CD4-positive, alpha-beta T cell treated with Interferon gamma for 1 hour (primary cell): Measurements from ENCODE around the gene OBP2A.

Source experiments
- DNase-seq: peaks from one replicate; pipeline ENCODE4 v3.0.0-alpha.2; 2020

Gene OBP2A

GRCh38 chr9:135581636-135582426 lies 35.9 kb downstream of the OBP2A start:
- DNase-seq: no peak

DNA sequence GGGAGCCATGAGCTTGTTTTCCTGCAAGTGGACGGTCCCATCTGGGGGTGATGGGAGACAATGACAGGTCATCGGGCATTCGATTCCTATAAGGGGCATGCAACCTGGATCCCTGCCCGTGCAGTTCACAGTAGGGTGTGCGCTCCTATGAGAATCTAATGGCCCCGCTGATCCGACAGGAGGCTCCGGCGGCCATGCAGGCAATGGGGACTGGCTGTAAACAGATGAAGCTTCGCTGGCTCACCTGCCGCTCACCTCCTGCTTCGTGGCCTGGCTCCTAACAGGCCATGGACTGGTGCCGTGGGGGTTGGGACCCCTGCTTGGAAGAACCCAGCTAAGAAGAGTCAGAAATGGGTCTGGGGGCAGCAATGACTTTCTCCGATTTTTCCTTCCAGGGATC lies 36.6 kb downstream of the OBP2A start:
- no peak for DNase-seq

GRCh38 chr9:135582966-135583687 lies 37.2 kb downstream of the OBP2A start:
- DNase-seq: no peak

DNA sequence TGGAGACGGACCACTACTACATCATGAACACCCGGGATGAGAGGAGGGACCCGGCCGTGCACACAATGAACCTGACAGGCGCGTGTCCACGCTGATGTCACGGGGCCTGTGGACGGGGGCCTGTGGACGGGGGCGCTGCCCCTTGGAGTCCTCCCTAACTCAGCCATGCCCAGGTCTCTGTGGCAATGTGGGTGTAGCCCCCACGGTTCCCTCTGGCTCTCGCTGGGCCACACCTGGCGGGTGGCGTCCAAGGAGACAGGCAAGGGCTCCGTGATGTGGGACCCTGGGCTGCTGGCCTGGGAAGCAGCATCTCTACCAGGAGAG lies 37.7 kb downstream of the OBP2A start:
- no peak for DNase-seq

GRCh38 chr9:135584371-135584770 lies 38.4 kb downstream of the OBP2A start:
- DNase-seq: no peak

- no peak for DNase-seq
Measured at GRCh38 chr9:135584934-135585333, 39.0 kb downstream of the OBP2A start.

GRCh38 chr9:135586601-135587109 lies 40.7 kb downstream of the OBP2A start:
- no peak for DNase-seq

GRCh38 chr9:135587658-135588057 lies 41.7 kb downstream of the OBP2A start:
- no peak for DNase-seq

GRCh38 chr9:135588371-135588770 lies 42.4 kb downstream of the OBP2A start:
- DNase-seq: no peak

- no peak for DNase-seq
Measured at GRCh38 chr9:135588886-135589595, 43.1 kb downstream of the OBP2A start.

DNA sequence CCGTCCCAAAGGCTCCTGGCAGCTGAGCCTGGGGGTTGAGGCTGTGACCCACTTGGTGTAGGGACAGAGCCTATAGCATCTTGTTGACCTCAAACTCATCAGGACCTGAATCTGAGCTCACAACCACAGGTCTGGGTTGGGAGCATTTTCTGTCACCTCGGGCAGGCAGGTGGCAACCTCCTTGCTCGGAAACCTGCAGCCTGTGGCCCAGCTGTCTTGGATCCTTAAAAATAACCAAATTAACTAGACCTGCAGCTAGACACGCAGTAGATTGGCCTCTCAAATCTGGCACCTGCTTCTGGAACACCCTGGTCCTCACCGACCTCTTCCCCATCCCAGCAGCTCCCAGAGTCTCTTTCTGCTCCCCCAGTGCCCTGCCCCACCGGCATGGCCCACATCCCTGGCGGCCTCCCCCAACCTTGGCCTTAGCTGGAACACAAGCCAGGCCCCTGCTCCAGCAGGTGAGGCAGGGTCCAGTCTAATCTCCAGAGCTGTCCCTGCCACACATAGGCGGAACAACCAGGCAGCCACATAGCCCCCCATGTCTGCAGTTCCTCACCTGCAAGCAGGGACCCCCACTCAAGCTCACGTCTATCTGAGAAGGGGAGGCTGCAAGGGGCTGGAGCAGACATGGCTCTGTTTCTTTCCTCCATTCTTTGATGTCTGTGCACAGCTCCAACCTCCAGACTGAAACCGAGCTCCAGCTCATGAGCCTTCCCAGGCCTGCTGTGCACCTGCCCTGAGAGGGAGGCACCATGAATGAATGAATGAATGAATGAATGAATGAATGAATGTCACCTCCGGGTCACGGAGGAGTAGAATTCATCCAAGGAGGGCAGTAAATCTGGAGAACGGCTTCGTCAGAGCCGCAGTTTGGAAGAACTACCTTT lies 43.9 kb downstream of the OBP2A start:
- no peak for DNase-seq

- DNase-seq: no peak
Measured at GRCh38 chr9:135590486-135591079, 44.7 kb downstream of the OBP2A start.

- DNase-seq: no peak
Measured at GRCh38 chr9:135591506-135592330, 45.8 kb downstream of the OBP2A start.

DNA sequence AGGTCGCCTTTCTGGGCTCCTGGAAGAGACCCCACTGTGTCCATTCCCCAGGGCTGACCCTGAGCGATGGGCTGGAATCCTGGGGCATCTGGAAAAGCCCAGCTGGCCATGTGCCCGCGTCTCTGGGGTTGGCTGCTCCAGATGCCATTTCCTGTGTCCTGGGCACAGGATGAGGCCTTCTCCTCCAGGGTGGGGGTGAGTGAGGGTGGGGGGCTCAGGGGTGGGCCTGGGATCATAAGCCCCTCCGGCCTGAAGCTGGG lies 46.3 kb downstream of the OBP2A start:
- DNase-seq: no peak

DNA sequence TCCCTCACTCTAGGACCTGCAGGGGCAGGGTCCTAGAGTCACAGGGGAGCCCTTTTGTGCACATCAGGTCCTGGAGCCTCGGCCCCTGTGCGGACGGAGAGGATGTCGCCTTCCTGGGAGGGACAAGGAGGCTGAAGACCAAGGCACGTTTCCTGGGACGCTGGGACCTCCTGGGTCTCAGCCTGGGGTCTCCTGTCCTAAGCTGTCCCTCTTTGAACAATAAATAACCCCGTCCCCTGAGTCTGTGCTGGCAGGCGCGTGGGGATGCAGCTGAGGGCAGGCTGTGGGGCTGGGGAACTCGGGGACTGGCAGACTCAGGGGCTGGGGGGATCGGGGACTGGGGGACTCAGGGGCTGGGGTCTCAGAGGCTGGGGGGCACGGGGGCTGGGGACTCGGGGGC lies 46.7 kb downstream of the OBP2A start:
- no peak for DNase-seq

- DNase-seq: no peak
Measured at GRCh38 chr9:135596211-135596610, 50.3 kb downstream of the OBP2A start.
